T-helper 22 cell (primary cell): ENCODE measurements around the gene KRTAP5-5.
"Not testable (repeated sequence)": the region's sequence is repeated elsewhere in the genome, so short reads cannot be mapped to it uniquely, and the experiment has no call there.

ENCODE experiments used
- DNase-seq: peaks from one replicate; pipeline ENCODE4 v3.0.0-alpha.2; 2020; ENCODE audit warnings: low read depth

The KRTAP5-5 gene

DNA sequence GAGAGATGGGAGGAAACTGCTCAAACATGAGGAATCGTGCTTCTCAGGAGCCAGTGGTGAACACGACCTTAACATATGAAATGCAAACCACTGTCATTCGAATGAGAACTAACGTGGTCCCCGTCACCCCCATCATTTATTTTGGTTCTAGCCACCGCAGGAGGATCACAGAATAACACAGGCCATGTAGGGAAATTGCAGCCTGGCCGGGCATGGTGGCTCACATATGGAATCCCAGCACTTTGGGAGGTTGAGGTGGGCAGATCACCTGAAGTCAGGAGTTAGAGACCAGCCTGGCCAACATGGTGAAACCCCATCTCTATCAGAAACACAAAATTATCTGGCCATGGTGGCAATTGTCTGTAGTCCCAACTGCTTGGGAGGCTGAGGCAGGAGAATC is 27.1 kb downstream of the KRTAP5-5 start:
- DNase-seq = no peak

DNA sequence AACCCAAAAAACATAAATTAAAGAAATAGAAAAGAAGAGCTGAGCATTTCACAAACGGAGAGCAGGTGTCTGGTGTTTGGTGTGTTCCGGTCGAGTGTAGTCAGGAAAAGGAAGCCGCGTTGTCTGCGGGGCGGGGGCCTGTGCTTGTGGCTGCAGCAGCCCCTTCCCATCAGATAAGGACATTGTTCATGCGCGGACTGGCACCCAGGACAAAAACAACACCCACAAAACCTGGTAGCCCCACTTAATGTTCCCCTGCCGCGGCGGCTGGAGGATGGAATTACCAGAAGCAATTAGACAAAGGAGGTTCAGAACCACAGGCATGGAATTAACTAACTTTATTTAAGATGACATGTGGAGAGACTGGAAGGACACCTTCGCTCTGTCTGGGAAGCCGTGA is 29.9 kb downstream of the KRTAP5-5 start:
- DNase-seq = no peak

DNA sequence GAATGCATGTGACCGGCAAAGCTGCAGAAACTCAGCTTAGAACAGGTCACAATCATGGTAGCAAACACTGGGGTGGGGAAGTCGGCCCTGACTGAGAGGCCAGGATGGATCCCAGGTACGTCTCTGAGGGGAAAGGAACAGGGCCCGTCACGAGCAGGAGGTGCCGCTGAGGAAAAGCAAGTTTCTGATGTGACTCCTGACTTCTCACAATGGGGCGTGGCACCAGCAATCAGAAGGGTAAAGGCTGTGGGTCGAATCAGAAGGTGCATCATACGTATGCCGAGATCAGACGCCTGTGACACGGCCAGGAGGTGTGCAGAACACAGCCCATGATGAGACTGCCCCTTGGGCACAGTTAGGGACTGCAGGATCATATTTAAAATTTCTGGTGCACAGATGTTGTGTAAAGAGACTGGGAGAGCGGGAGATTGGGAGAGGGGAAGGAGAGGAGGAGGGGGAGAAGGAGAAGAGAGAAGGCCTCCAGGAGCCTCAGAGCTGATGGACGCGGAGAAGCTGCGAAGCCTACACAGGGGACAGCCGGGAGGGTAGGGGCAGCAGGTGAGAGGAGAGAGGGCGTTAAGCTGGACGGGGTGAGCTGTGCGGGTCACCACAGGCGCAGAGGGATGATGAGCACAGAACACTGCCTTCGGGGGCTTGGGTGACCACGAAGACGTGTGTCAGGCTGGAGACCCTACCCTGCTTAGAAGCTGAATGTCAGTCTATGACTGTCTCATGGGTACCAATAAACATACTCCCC is 30.7 kb downstream of the KRTAP5-5 start:
- no peak for DNase-seq

GRCh38 chr11:1661454-1662269 is 32.1 kb downstream of the KRTAP5-5 start:
- not testable (repeated sequence) for DNase-seq

DNA sequence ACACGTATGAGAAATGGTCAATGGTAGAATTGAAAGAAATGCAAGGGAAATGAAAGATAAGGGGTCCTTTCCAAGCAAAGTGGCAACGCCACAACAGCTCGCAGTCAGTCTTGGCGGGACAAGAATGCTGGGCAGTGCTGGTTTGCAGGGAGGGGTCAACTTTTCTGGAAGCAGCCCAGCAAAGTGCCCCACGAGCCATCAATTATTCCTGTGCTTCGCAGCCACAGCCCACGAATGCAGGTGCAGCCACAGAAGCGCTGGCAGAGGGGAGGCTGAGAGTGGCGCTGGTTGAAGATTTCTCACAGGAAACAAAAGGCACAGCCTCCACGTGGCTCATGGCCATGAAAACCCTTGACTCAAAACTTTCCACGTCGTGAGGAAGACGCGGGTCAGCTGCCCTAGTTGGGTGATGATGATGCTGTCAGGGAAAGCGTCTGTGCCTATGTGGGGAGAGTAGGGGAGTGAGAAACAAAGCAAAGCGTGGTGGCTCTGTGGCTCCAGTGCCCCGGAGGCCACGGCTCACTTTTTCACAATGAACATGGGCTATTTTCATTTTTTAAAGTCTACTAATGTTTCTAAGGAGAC is 33.2 kb downstream of the KRTAP5-5 start:
- not testable (repeated sequence) for DNase-seq

GRCh38 chr11:1665313-1665712 is 35.7 kb downstream of the KRTAP5-5 start:
- DNase-seq = no peak

DNA sequence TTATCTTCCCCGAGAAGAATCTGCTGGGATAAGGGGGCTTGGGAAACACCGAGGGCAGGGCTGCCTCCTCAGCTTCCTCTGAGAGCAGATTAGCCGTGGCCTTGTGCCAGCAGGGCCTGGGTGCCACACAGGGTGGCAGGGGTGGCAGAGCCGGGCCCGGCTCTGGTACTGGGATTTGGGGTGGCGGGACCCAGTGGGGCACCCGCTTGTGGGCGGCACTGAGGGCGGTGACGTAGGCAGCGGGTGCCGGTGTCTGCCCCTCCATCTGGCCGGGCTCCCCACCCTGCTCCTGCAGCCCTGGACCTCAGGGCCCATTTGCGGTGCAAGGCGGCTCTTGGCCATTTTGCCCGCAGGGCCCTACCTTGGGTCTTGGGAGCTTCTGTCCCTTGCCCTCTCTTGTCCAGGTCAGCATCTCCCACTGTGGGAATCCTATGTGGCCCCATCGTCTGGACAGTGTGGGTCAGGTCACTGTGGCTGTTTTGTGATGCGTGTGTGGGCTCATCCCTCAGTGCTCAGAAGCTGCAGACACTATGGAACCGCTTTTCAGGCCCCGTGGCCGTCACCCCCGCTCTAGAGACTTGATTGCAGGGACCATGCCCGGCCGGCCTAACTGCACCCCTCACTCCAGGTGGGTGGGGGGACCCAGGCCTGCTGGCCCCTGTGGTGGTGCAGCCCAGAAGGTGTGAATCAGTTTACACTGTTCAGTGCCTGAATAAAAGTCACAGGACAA is 37.7 kb downstream of the KRTAP5-5 start:
- DNase-seq = no peak

DNA sequence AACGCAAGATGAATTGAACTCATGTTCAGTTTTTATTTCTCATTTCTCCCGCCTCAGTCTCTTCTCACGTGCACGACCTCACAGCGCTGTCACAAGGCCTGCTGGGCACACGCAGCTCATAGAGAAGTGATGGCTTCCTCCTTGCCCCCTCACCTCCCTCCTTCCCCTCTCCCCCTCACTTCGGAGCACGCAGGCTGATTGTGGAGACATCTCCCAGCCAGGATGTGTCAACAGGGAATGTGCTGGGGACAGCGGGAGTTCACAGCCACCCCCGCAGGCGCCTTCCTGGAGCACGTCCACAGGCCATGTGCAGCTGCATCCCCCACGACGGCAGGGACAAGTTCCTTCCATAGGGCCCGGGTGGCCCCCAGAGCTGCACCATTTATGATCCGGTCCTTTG is 38.3 kb downstream of the KRTAP5-5 start:
- DNase-seq = no peak

DNA sequence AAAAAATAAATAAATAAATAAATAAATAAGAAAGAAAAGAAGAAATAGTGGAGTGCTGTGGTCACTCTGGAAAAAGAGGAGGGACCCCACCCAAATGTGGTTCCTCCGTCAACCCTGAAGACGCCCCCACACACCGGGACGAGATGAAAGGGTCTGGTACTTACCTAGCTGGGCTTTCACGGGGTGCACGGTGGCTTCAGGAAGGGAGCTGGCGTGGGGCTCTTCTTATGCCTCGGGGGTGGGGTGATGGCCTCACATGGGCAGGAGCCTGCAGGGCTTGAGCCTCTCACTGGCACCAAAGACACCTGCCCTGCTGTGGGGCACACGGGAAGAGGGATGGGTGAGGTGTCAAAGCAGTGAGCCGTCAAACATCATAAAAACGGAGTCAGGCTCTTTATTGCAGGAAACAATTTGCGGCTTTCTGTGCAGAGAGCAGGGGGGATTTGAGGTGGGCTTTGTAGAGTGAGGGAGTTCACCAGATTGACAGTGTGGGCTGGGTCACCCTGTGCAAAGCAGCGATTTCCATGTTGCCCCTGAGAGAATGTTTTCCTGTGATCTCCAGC is 39.4 kb downstream of the KRTAP5-5 start:
- DNase-seq = no peak

- no peak for DNase-seq
These were observed 40.1 kb downstream of the KRTAP5-5 start for GRCh38 chr11:1669546-1670218.

GRCh38 chr11:1670457-1670856 is 40.9 kb downstream of the KRTAP5-5 start:
- not testable (repeated sequence) for DNase-seq

GRCh38 chr11:1670905-1671371 is 41.4 kb downstream of the KRTAP5-5 start:
- no peak for DNase-seq

DNA sequence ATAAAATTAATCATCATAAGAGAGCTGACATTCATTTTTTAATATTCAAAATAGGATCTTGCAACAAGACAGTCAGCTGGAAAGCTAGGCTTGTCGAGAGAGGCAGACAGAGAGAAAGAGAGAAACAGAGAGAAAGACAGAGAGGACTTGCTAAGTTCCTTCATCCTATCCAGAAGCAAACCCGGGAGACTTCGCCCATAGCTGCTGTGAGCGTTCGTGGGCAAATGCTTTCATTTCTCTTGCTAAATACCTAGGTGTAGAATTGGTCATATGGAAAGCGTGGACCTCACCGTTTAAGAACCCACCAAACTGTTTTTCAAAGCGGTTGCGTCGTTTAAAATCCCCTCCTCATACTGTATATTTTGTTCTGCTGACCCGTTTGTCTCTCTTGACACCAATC is 42.1 kb downstream of the KRTAP5-5 start:
- no peak for DNase-seq

GRCh38 chr11:1672613-1673350 is 43.2 kb downstream of the KRTAP5-5 start:
- no peak for DNase-seq

GRCh38 chr11:1673446-1674172 is 44.0 kb downstream of the KRTAP5-5 start:
- no peak for DNase-seq

DNA sequence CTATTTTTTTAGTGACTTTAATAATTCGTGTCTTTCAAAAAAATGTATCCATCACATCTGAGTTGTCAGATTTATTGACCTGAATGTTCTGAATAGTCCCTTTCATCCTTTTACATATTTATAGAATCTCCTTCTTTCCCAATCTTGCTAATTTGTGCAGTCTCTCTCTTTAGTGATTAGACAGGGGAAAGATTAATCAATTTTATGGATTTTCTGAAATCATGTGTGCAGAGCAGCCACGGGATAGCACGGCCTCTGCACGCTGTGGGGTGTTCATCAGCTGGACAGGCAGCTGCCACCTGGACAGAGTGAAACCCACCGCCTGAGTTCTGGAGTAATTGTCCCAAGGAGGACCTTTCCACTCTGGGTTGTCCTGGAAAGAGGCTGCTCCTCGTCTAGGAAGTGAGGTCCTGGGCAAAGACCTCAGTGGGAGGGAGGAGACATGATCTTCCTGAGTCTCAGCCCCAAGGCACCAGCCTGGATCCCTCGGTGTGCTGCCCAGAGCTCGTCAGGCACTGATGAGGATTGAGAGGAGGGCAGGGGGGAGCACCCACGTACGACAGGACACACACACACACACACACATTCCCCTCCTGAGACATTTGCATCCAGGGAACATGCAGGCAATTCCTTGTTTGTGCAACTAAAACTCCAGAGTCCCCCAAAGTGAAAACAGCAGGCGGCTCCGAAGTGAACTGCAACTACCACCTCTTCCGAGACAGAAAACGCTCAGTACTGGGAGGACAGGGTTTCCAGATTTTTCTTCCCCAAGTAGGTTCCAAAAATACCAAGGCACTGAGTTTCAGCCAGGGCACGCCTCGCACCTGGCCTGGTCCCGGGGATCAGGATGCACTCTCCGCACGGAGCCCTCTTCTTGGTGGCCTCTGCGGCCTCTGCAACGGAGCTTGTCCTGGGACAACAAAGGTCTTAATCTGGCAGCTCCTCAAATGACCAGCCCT is 44.9 kb downstream of the KRTAP5-5 start:
- no peak for DNase-seq

- DNase-seq = no peak
These were observed 46.1 kb downstream of the KRTAP5-5 start for GRCh38 chr11:1675536-1676228.

DNA sequence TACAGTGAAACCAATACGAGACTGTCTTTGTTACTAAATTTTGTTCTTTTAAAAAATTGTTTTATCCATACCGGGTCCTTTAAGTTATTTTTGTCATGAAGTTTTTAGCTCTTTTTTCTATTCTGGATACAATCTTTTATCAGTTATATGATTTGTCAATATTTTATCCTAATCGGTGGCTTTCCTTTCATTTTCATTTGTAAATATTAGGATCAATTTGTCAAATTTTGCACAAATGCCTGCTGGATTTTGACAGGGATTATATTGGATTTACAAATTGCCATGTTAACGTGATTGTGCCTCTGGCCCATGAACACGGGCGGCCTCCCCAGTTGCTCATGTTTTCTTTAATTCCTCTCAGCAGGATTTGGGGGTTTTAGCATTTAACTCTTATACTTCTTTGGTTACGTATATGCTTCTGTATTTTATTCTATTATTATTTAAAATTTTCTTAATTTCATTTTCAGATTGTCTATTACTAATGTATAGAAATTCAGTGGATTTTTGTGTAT is 46.7 kb downstream of the KRTAP5-5 start:
- DNase-seq = no peak
